SK-N-MC (cell line): ENCODE results near the gene FOXD2.
A peak's percentile ranks its signal among the peaks of the same experiment; 100 is the strongest.

Source experiments
- DNase-seq: peaks from one replicate; pipeline ENCODE4 v3.0.0-alpha.2; 2011; ENCODE audit warnings: low read depth, low spot score
- H3K27ac ChIP-seq: fragments of 200-600 bp; sonication (generic); 2 replicates; pipeline ENCODE4 v1.5.1; 2016; ENCODE audit warnings: mixed run types
- H3K36me3 ChIP-seq: fragments of 200-600 bp; sonication (generic); 2 replicates; pipeline ENCODE4 v1.6.1; 2017; ENCODE audit warnings: antibody characterized with exemption, low read length, mixed read lengths; ENCODE audit not compliant: insufficient read depth
- H3K4me3 ChIP-seq: fragments of 200-600 bp; sonication (generic); 2 replicates; pipeline ENCODE4 v1.5.1; 2016
- H3K9ac ChIP-seq: fragments of 200-600 bp; sonication (generic); 2 replicates; pipeline ENCODE4 v1.8.0; 2017; ENCODE audit warnings: mixed run types, mixed read lengths; ENCODE audit not compliant: insufficient read length
- H3K9me3 ChIP-seq: fragments of 200-600 bp; sonication (generic); 2 replicates; pipeline ENCODE4 v1.6.1; 2017; ENCODE audit warnings: low read depth, mild to moderate bottlenecking, antibody characterized with exemption, low read length, moderate library complexity, mixed read lengths
- EZH2 ChIP-seq: fragments of 200-600 bp; sonication (generic); IDR thresholded peaks from one replicate; pipeline ENCODE4 v1.6.1; 2017; ENCODE audit warnings: antibody characterized with exemption
- FOXP2 ChIP-seq: optimal IDR thresholded peaks from 2 replicates; pipeline ENCODE3; 2011; ENCODE audit warnings: mild to moderate bottlenecking, moderate library complexity; ENCODE audit not compliant: insufficient read depth; ENCODE audit errors: extremely low read length, control extremely low read depth
- POLR2AphosphoS5 ChIP-seq: IDR thresholded peaks from 2 replicates; pipeline ENCODE4 v1.6.1; 2012; ENCODE audit warnings: mild to moderate bottlenecking, low read depth, low read length, borderline replicate concordance

FOXD2 gene

DNA sequence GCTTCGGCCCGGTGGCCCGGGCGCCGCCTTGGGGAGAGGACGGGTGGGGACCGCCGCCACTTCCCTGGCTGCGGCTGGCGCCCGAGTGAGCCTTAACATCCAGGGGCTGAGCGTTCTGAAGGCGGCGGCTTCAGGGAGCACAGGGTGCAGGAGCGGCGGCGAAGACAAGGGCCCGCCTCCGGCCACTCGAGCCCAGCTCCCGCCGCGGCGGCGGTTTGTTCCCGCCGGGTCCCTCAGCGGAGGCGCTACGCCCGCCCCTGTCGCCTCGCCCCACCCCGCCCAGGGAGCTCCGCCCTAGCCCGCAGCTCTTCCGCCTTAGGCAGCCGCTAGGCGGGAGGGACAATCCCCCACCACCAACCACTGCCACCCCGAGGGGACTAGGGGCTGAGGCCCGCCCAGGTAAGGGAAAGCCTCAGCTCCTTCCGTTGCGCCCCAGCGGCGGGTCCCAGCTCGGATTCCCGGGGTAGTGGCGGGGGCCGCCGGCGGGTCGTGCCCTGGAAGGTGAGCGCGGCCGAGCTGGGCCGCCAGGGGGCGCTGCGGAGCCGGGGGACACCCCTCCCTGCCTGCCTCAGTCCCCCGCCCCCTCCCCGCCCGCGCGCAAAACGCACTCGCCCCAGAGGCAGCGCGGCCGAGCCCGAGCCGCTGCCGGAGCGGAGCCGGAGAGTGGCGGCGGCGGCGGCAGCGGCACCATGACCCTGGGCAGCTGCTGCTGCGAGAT is at the start of gene FOXD2:
Gene FOXD2 (plus strand): TSS at position 598 of the 718 bp plus-strand sequence. CDS start 92 bp downstream, at position 690.
- Histone ChIP-seq H3K27ac (peak within 1 kb of the TSS; percentile 56), H3K4me3 (peak within 1 kb of the TSS; percentile 97), H3K36me3 (no peaks in the 10 kb centered on the region), H3K9me3 (no peaks in the 10 kb centered on the region), H3K9ac (peak within 1 kb of the TSS; percentile 82)
- TF ChIP-seq POLR2AphosphoS5: peak; percentile 56
- no peak for TF ChIP-seq FOXP2
- DNase-seq: no peak

DNA sequence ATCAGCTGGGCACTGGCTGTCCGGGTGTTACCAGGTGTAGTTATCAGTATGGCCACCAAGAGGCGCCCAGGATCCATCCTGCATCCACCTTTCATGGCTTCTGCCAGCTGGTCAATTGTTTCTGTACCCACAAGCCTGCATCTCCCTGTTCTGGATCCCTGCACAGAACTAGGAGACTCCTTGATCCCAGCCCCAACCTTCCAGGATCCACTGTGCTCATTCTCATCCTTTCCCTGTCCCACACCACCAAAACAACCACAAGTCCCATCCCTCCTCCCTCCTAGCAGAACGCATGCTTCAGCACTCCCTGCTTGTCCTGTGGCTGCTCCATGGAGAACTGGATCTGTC is 49.0 kb upstream of the FOXD2 start:
- no peaks in the 10 kb centered on the region for H3K9me3 ChIP-seq
- no peak overlapping the region for H3K9ac ChIP-seq
- H3K4me3 ChIP-seq: no peak overlapping the region
- H3K36me3 ChIP-seq: no peaks in the 10 kb centered on the region
- no peak overlapping the region for H3K27ac ChIP-seq
- no peak for DNase-seq
- no peak for TF ChIP-seq FOXP2
- no peak for TF ChIP-seq EZH2
- no peak for TF ChIP-seq POLR2AphosphoS5

DNA sequence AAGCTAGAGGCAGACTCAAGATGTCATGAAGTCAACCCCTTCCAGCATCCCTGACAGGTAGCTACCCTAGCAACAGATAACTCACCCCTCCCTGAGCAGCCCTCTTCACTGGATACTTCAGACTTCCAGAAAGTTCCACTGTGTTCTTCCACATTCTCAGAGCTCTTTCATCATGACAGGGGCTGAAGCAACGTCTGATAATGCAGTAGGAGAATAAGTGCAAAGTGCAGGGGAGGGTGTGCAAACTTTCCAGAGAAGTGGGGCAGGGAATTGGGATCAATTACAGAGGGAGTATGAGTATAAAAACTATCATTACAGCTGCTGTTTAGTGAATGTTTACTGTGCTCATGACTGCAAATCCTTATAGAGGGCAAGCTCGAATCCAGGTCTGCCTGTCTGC is 48.1 kb upstream of the FOXD2 start:
- Histone ChIP-seq H3K36me3 (no peaks in the 10 kb centered on the region), H3K27ac (no peak overlapping the region), H3K9me3 (no peaks in the 10 kb centered on the region), H3K9ac (no peak overlapping the region), H3K4me3 (no peak overlapping the region)
- DNase-seq: no peak
- TF ChIP-seq EZH2 (no peak), POLR2AphosphoS5 (no peak), FOXP2 (no peak)

DNA sequence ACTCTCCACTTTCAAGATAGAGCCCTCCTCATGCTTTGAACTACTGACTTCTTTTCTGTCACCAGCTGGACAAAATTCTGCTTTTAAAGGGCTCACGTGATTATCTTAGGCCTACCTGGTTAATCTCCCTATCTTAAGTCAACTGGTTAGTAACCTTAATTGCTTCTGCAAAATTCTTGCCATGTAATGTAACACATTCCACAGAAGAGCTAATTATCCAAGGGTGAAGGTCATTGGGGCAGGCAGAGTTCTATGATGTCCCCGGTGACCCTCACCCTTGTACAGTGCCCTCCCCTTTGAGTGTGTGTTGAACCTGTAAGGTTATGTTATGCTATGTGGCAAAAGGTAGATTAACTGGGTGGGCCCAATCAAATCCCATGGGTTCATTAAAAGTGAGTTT is 47.0 kb upstream of the FOXD2 start:
- TF ChIP-seq FOXP2: no peak
- TF ChIP-seq EZH2: no peak
- no peak for TF ChIP-seq POLR2AphosphoS5
- Histone ChIP-seq H3K36me3 (no peaks in the 10 kb centered on the region), H3K27ac (no peak overlapping the region), H3K9me3 (no peaks in the 10 kb centered on the region), H3K9ac (no peak overlapping the region), H3K4me3 (no peak overlapping the region)
- DNase-seq: no peak

DNA sequence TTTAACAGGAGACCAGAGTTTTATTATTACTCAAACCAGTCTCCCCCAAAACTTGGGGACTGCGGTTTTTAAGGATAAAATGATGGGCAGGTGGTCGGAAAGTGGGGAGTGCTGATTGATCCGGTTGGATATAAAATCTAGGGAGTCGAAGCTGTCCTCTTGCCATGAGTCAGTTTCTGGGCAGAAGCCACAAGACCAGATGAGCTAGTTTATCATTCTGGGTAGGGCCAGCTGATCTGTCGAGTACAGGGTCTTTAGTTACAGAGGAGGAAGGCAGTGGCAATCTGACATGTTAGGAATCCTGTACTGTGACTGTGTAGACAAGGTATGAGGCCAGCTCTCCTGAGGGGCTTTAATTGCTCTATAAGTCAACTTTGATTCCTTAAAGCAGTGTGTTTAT is 44.7 kb upstream of the FOXD2 start:
- H3K9me3 ChIP-seq: no peaks in the 10 kb centered on the region

GRCh38 chr1:47395433-47395832 is 42.4 kb upstream of the FOXD2 start:
- TF ChIP-seq FOXP2: no peak
- Histone ChIP-seq H3K9me3 (no peaks in the 10 kb centered on the region), H3K9ac (no peak overlapping the region), H3K4me3 (no peak overlapping the region), H3K27ac (no peak overlapping the region), H3K36me3 (no peaks in the 10 kb centered on the region)
- DNase-seq: no peak

More for the DNA sequence above, 44.7 kb upstream of the FOXD2 start:
- Histone ChIP-seq H3K9ac (no peak overlapping the region), H3K36me3 (no peaks in the 10 kb centered on the region), H3K4me3 (no peak overlapping the region), H3K27ac (no peak overlapping the region)
- no peak for DNase-seq
- TF ChIP-seq EZH2 (no peak), FOXP2 (no peak), POLR2AphosphoS5 (no peak)

DNA sequence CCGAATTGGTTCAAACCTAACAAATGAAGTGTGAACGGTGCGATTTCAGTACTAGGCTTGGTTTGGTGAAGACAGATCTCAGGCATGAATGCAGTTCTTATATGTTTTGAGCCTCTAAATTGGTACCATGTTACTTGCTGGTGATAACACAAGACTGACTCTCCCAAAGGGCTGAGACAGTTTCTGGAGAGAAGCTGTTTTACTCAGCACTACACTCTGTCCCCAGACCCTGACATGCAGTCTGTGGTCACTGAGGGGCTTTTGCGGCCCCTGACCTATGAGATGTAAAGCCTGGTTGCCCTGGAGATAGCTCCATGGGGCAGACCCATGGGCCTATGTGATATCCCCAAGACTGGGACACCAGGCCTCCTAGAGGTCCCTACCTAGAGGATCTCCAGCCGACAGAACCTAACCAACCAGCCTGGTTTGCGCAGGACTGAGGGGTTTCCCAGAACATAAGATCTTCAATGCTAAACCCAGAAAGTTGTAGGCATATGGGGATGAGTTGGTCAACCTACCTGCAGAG is 41.1 kb upstream of the FOXD2 start:
- no peak overlapping the region for H3K9ac ChIP-seq
- TF ChIP-seq FOXP2: no peak
- TF ChIP-seq POLR2AphosphoS5: no peak
- TF ChIP-seq EZH2: no peak
- no peak overlapping the region for H3K27ac ChIP-seq
- no peak for DNase-seq
- H3K9me3 ChIP-seq: no peaks in the 10 kb centered on the region
- no peaks in the 10 kb centered on the region for H3K36me3 ChIP-seq
- H3K4me3 ChIP-seq: no peak overlapping the region

DNA sequence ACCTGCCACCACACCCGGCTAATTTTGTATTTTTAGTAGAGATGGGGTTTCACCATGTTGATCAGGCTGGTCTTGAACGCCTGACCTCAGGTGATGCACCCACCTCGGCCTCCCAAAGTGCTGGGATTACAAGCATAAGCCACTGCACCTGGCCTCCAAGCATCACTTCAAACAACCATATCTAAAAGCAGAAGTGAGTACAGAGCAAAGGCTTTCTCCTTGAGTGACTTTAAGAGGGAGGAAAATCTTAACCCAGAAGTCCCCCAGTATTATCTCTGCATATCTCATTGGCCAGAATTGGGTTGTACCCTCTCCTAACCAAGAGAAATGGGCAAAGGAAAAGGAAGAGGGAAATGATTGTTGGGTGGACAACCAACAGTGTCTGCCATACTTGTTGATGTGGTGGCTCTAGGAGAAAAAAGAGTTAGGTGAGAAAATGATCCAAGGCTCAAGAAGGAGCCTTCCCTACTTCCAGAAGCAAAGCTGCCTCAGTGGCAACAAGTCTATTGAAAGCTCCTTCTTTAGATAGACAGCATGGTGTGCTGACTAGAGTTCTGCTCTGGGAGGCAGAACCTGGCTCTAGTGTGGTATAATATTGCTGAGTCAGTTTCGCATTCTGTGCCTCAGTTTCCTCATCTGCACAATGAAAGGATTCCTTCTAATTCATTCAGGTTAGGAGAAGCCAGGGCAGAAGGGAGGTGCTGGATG is 38.6 kb upstream of the FOXD2 start:
- H3K9me3 ChIP-seq: no peaks in the 10 kb centered on the region
- no peak for TF ChIP-seq FOXP2
- no peak for TF ChIP-seq EZH2
- no peak for TF ChIP-seq POLR2AphosphoS5
- H3K4me3 ChIP-seq: no peak overlapping the region
- no peak overlapping the region for H3K27ac ChIP-seq
- H3K36me3 ChIP-seq: no peaks in the 10 kb centered on the region
- DNase-seq: no peak
- no peak overlapping the region for H3K9ac ChIP-seq
